Chondrocyte (in vitro differentiated cells): ENCODE measurements around the gene CASP4. TPM values are rescaled to one million over a fixed set of nuclear protein-coding genes. Genes with fewer than 3 reads are reported as not detected.

Experiments used
- DNase-seq: peaks from one replicate; pipeline ENCODE4 v3.0.0; 2021; ENCODE audit warnings: mixed read lengths, low spot score
- H3K27ac Mint-ChIP-seq: one replicate; pipeline ENCODE4 v1.8.0; 2021; ENCODE audit warnings: mild to moderate bottlenecking, moderate library complexity, mixed read lengths; ENCODE audit not compliant: unreplicated experiment
- H3K27me3 Mint-ChIP-seq: 2 replicates; pipeline ENCODE4 v1.8.0; 2021; ENCODE audit warnings: low read depth, mixed read lengths
- H3K36me3 Mint-ChIP-seq: 2 replicates; pipeline ENCODE4 v1.8.0; 2021; ENCODE audit warnings: low read depth, mixed read lengths
- H3K4me1 Mint-ChIP-seq: 2 replicates; pipeline ENCODE4 v1.8.0; 2021; ENCODE audit warnings: low read depth, mild to moderate bottlenecking, mixed read lengths
- H3K4me3 Mint-ChIP-seq: one replicate; pipeline ENCODE4 v1.8.0; 2021; ENCODE audit warnings: mild to moderate bottlenecking, moderate library complexity, mixed read lengths; ENCODE audit not compliant: unreplicated experiment
- H3K9me3 Mint-ChIP-seq: 2 replicates; pipeline ENCODE4 v1.8.0; 2021; ENCODE audit warnings: low read depth, mixed read lengths
- total RNA-seq: library from RNA; stranded (reverse); gene quantifications from 3 replicates; pipeline ENCODE4 v1.2.1, GENCODE V29; 2021
- TF ChIP-seq, protein P1 (sequence below): fragments of 200-600 bp; sonication (generic); IDR thresholded peaks from 2 replicates; pipeline ENCODE4 v1.5.0; 2021; ENCODE audit warnings: antibody characterized with exemption, mild to moderate bottlenecking, moderate library complexity

CASP4 gene
- total RNA-seq, 1 donor from 2014 or later: 1.2 TPM

DNA sequence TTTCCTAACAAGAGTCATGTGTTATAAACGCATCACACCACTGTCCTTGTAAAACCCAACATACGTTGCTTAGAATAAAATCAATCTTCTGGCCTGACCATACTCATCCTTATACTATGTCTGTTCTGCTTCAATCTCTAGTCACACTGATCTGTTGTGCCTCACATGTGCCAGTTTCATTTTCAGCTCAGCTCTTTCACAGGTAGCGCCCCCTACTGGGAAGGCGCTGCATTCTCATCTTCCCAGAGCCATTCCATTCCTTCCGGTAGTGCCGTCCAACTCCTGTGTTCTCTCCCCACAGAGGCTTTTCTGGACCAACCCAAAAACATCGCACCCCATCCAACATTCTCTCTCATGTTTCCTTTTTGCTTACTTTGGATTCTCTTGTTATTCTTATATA lies 32.4 kb upstream of the CASP4 start:
- Mint-ChIP-seq H3K4me3 (no peak overlapping the region), H3K36me3 (no peaks in the 10 kb centered on the region), H3K4me1 (no peaks in the 10 kb centered on the region), H3K9me3 (peaks cover 5% of the 10 kb centered on the region), H3K27me3 (no peaks in the 10 kb centered on the region), H3K27ac (no peak overlapping the region)
- no peak for DNase-seq
- TF ChIP-seq, protein P1, sequence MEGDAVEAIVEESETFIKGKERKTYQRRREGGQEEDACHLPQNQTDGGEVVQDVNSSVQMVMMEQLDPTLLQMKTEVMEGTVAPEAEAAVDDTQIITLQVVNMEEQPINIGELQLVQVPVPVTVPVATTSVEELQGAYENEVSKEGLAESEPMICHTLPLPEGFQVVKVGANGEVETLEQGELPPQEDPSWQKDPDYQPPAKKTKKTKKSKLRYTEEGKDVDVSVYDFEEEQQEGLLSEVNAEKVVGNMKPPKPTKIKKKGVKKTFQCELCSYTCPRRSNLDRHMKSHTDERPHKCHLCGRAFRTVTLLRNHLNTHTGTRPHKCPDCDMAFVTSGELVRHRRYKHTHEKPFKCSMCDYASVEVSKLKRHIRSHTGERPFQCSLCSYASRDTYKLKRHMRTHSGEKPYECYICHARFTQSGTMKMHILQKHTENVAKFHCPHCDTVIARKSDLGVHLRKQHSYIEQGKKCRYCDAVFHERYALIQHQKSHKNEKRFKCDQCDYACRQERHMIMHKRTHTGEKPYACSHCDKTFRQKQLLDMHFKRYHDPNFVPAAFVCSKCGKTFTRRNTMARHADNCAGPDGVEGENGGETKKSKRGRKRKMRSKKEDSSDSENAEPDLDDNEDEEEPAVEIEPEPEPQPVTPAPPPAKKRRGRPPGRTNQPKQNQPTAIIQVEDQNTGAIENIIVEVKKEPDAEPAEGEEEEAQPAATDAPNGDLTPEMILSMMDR: peak; percentile 63

DNA sequence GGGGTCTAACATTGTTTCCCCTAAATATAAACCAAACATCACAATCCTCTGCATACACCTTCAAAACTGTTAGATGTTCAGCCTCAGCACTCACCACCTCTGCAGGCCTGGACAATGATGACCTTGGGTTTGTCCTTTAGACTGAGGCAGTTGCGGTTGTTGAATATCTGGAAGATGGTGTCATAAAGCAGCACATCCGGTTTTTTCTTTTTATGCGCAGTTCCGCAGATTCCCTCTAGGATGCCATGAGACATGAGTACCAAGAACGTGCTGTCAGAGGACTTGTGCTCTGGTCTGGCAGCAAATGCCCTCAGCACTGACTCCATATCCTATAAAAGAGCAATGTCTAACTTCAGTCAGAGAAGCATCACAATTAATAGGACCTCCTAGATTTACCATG lies 31.8 kb upstream of the CASP4 start:
- no peak overlapping the region for H3K27ac Mint-ChIP-seq
- no peak overlapping the region for H3K4me3 Mint-ChIP-seq
- no peaks in the 10 kb centered on the region for H3K27me3 Mint-ChIP-seq
- no peaks in the 10 kb centered on the region for H3K36me3 Mint-ChIP-seq
- TF ChIP-seq, protein P1: no peak
- no peaks in the 10 kb centered on the region for H3K4me1 Mint-ChIP-seq
- peaks cover 5% of the 10 kb centered on the region for H3K9me3 Mint-ChIP-seq
- DNase-seq: no peak

DNA sequence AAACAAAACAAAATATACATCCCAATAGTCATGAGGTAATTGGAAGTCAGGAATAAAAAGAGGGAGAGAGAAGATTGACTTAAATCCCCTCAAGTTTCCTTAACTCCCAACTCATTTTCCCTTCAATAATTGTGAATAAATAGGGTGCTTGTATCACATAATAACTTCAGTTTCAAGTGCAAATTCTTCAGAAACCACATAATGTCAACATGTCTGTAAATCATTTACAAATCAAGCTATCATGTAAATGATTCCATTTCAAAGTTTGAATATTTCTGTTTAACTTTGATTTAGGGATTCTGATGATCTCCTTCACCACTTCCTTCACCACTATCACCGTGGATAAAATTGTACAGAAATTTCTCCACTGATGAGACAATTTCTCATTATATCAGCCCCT lies 31.3 kb upstream of the CASP4 start:
- Mint-ChIP-seq H3K27me3 (no peaks in the 10 kb centered on the region), H3K27ac (no peak overlapping the region), H3K4me1 (no peaks in the 10 kb centered on the region), H3K9me3 (peaks cover 5% of the 10 kb centered on the region), H3K36me3 (no peaks in the 10 kb centered on the region), H3K4me3 (no peak overlapping the region)
- TF ChIP-seq, protein P1: no peak
- no peak for DNase-seq

DNA sequence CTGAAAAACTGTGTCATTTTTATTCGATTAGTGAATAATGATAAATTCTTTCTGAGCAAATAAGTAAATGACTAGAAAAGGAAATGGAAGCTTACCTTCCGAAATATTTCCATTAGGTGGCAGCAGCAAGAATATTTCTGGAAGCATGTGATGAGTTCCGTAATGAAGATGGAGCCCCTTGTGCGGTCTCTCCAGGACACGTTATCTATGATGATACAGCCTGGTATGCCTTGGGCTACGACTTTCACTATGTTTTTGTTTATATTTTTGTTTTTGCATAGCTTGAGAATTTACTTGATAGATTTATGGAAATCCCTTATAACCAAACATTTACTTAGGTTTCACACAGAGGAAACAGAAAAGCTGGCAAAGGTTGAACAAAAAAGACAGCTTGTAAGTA lies 28.9 kb upstream of the CASP4 start:
- H3K36me3 Mint-ChIP-seq: no peaks in the 10 kb centered on the region
- TF ChIP-seq, protein P1: peak; percentile 65
- H3K27ac Mint-ChIP-seq: no peak overlapping the region
- no peaks in the 10 kb centered on the region for H3K4me1 Mint-ChIP-seq
- peaks cover 5% of the 10 kb centered on the region for H3K9me3 Mint-ChIP-seq
- H3K4me3 Mint-ChIP-seq: no peak overlapping the region
- no peak for DNase-seq
- H3K27me3 Mint-ChIP-seq: no peaks in the 10 kb centered on the region

DNA sequence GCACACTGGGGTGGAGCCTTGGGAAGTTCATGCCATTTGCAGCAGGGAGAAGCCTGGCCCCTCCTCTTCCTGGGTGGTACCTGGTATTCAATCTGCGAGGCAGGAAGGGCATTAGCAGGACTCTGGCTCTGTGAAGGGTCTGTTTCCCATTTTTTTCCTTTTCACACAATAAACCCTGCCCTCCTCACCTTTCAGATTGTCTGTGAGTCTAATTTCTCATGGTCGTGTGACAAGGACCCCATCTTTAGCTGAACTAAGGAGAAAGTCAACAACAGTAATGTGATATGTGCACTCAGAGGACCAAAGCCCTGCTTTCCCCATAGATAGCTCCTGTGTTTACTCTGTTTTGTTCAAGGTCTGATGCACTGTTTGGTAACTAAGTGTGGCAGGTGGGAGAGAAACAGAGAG lies 26.6 kb upstream of the CASP4 start:
- TF ChIP-seq, protein P1: no peak
- H3K27me3 Mint-ChIP-seq: peaks cover 2% of the 10 kb centered on the region
- no peaks in the 10 kb centered on the region for H3K36me3 Mint-ChIP-seq
- no peak overlapping the region for H3K4me3 Mint-ChIP-seq
- DNase-seq: no peak
- H3K9me3 Mint-ChIP-seq: no peaks in the 10 kb centered on the region
- H3K27ac Mint-ChIP-seq: no peak overlapping the region
- H3K4me1 Mint-ChIP-seq: no peaks in the 10 kb centered on the region
